ENCODE results near the gene SLC24A4. TPM values are rescaled to one million over a fixed set of nuclear protein-coding genes. Genes with fewer than 3 reads are reported as not detected.

SLC24A4 gene
- total RNA-seq, 1 experiment from 2014 or later, result not detected

GRCh38 chr14:92465353-92466055 lies 142.5 kb downstream of the SLC24A4 start:
- H3K4me3 Mint-ChIP-seq (ENCODE audit: low read depth, unreplicated experiment), result no peak overlapping the region
- H3K36me3 Mint-ChIP-seq (ENCODE audit: insufficient read depth, unreplicated experiment), result no peaks in the 10 kb centered on the region
- peaks cover 10% of the 10 kb centered on the region for H3K4me1 Mint-ChIP-seq (ENCODE audit: low read depth, unreplicated experiment)
- no peak for TF ChIP-seq CTCF (IDR thresholded peaks at IDR 0.05; ENCODE audit: unreplicated experiment)
- H3K27ac Mint-ChIP-seq (ENCODE audit: unreplicated experiment), result no peak overlapping the region
- intact Hi-C loops (cut with micrococcal nuclease; ENCODE audit: unreplicated experiment), result no loop called here
- CTCF ChIA-PET, result no interaction called here
- DNase-seq, result no peak
- H3K27me3 Mint-ChIP-seq (ENCODE audit: unreplicated experiment), result peaks cover 10% of the 10 kb centered on the region
- no TSS peak for BruUV-seq (replicated peaks)
- no peaks in the 10 kb centered on the region for H3K9me3 Mint-ChIP-seq (ENCODE audit: low read depth, unreplicated experiment)

- H3K27ac Mint-ChIP-seq (ENCODE audit: unreplicated experiment), result no peak overlapping the region
- no peaks in the 10 kb centered on the region for H3K36me3 Mint-ChIP-seq (ENCODE audit: insufficient read depth, unreplicated experiment)
- CTCF ChIA-PET, result no interaction called here
- peaks cover 16% of the 10 kb centered on the region for H3K4me1 Mint-ChIP-seq (ENCODE audit: low read depth, unreplicated experiment)
- no peak overlapping the region for H3K4me3 Mint-ChIP-seq (ENCODE audit: low read depth, unreplicated experiment)
- no peak for DNase-seq
- no TSS peak for BruUV-seq (replicated peaks)
- H3K9me3 Mint-ChIP-seq (ENCODE audit: low read depth, unreplicated experiment), result no peaks in the 10 kb centered on the region
- TF ChIP-seq CTCF (IDR thresholded peaks at IDR 0.05; ENCODE audit: unreplicated experiment), result no peak
- intact Hi-C loops (cut with micrococcal nuclease; ENCODE audit: unreplicated experiment), result no loop called here
- peaks cover 10% of the 10 kb centered on the region for H3K27me3 Mint-ChIP-seq (ENCODE audit: unreplicated experiment)
Observed at GRCh38 chr14:92466059-92466458, 143.1 kb downstream of the SLC24A4 start.

GRCh38 chr14:92469515-92469914 lies 146.6 kb downstream of the SLC24A4 start:
- Mint-ChIP-seq H3K36me3 (ENCODE audit: insufficient read depth, unreplicated experiment) (no peaks in the 10 kb centered on the region), H3K9me3 (ENCODE audit: low read depth, unreplicated experiment) (no peaks in the 10 kb centered on the region), H3K4me3 (ENCODE audit: low read depth, unreplicated experiment) (no peak overlapping the region), H3K4me1 (ENCODE audit: low read depth, unreplicated experiment) (peaks cover 43% of the 10 kb centered on the region), H3K27ac (ENCODE audit: unreplicated experiment) (no peak overlapping the region), H3K27me3 (ENCODE audit: unreplicated experiment) (no peaks in the 10 kb centered on the region)
- CTCF ChIA-PET, result no interaction called here
- DNase-seq, result no peak
- BruUV-seq (replicated peaks), result no TSS peak
- intact Hi-C loops (cut with micrococcal nuclease; ENCODE audit: unreplicated experiment), result no loop called here
- TF ChIP-seq CTCF (IDR thresholded peaks at IDR 0.05; ENCODE audit: unreplicated experiment), result no peak

GRCh38 chr14:92470215-92470614 lies 147.2 kb downstream of the SLC24A4 start:
- CTCF ChIA-PET, result interaction anchor here (0.7 kb wide), 1 partner anchor 37 kb away, joined by 3 read pairs; no protein-coding TSS in a partner anchor
- no peak for DNase-seq
- Mint-ChIP-seq H3K36me3 (ENCODE audit: insufficient read depth, unreplicated experiment) (no peaks in the 10 kb centered on the region), H3K27ac (ENCODE audit: unreplicated experiment) (no peak overlapping the region), H3K4me1 (ENCODE audit: low read depth, unreplicated experiment) (peaks cover 43% of the 10 kb centered on the region), H3K4me3 (ENCODE audit: low read depth, unreplicated experiment) (no peak overlapping the region), H3K27me3 (ENCODE audit: unreplicated experiment) (no peaks in the 10 kb centered on the region), H3K9me3 (ENCODE audit: low read depth, unreplicated experiment) (no peaks in the 10 kb centered on the region)
- TF ChIP-seq CTCF (IDR thresholded peaks at IDR 0.05; ENCODE audit: unreplicated experiment), result no peak
- BruUV-seq (replicated peaks), result no TSS peak
- intact Hi-C loops (cut with micrococcal nuclease; ENCODE audit: unreplicated experiment), result loop anchor here (5.0 kb wide), 2 partner anchors 37 to 72 kb away; no protein-coding TSS in a partner anchor
